ENCODE measurements around the gene ASXL1. TPM values are rescaled to one million over a fixed set of nuclear protein-coding genes. Genes with fewer than 3 reads are reported as not detected.

The ASXL1 gene
- total and polyA plus RNA-seq, 10 donors, result 14.1 to 149 (median 96.8) TPM

DNA sequence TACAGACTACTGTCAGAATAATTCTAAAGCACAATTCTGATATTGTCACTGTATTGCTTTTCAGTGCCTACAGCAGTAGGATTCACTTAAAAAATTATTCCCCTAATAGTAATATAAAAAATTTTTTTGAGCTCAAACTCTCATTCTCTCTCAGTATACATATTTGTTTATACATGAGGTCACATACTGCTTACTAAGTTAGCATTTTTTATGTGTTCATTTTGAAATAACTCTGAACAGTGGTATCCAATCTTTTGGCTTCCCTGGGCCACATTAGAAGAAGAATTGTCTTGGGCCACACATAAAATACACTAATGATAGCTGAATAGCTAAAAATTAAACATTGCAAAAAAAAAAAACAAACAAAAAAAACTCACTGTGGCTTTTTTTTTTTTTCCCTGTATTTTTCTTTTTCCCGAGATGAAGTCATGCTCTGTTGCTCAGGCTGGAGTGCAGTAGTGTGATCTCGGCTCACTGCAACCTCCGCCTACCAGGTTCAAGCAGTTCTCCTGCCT is 38.6 kb downstream of the ASXL1 start:
- 84 to 93% (median 91%) methylated on average over 3 of the region's 3 CpGs for WGBS, 5 donors
- Histone ChIP-seq H3K9me3 (peaks cover 0 to 11% (median 8%) of the 10 kb centered on the region in 8 donors), H3K4me3 (no peak overlapping the region), H3K27ac (no peak overlapping the region), H3K36me3 (peaks cover 0 to 63% (median 6%) of the 10 kb centered on the region in 6 donors), H3K4me1 (peaks cover 0 to 9% (median 0%) of the 10 kb centered on the region in 6 donors), H3K27me3 (replicated peaks in 1 of 7) (no peaks in the 10 kb centered on the region)
- no peak for DNase-seq
- TF ChIP-seq POLR2AphosphoS5 (IDR thresholded peaks at IDR 0.05), result no peak
- TF ChIP-seq, protein P1, sequence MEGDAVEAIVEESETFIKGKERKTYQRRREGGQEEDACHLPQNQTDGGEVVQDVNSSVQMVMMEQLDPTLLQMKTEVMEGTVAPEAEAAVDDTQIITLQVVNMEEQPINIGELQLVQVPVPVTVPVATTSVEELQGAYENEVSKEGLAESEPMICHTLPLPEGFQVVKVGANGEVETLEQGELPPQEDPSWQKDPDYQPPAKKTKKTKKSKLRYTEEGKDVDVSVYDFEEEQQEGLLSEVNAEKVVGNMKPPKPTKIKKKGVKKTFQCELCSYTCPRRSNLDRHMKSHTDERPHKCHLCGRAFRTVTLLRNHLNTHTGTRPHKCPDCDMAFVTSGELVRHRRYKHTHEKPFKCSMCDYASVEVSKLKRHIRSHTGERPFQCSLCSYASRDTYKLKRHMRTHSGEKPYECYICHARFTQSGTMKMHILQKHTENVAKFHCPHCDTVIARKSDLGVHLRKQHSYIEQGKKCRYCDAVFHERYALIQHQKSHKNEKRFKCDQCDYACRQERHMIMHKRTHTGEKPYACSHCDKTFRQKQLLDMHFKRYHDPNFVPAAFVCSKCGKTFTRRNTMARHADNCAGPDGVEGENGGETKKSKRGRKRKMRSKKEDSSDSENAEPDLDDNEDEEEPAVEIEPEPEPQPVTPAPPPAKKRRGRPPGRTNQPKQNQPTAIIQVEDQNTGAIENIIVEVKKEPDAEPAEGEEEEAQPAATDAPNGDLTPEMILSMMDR (IDR thresholded peaks at IDR 0.05 in 8 of 11, conservative IDR thresholded peaks at IDR 0.05 in 3 of 11), result no peak
- TF ChIP-seq POLR2A (IDR thresholded peaks at IDR 0.05), result no peak
- intact Hi-C loops (cut with DNase I; ENCODE audit: low total_unique reads), result no loop called here

DNA sequence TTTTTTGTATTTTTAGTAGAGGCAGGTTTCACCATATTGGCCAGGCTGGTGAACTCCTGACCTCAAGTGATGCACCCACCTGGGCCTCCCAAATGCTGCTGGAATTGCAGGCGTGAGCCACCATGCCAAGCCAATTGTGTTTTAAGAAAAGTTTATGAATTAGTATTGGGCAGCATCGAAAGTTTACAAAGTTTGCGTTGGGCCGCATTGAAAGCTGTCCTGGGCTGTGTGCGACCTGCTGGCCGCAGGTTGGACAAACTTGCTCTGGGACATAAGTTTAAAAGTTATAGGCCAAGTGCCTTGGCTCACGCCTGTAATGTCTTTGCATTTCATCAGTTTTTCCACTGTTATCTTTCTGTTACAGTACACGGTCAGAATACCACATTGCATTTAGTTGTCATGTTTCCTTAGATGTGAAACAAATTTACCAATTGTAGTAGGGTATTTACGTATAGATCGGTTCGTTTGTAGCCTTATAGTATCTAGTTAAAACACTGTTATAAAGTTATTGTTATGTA is 39.5 kb downstream of the ASXL1 start:
- no peak for TF ChIP-seq POLR2AphosphoS5 (IDR thresholded peaks at IDR 0.05)
- no peak for TF ChIP-seq POLR2A (IDR thresholded peaks at IDR 0.05)
- TF ChIP-seq, protein P1 (IDR thresholded peaks at IDR 0.05 in 8 of 11, conservative IDR thresholded peaks at IDR 0.05 in 3 of 11), result no peak
- Histone ChIP-seq H3K9me3 (peaks cover 0 to 11% (median 8%) of the 10 kb centered on the region in 8 donors), H3K4me3 (no peak overlapping the region), H3K27me3 (replicated peaks in 1 of 7) (no peaks in the 10 kb centered on the region), H3K27ac (no peak overlapping the region), H3K4me1 (peaks cover 0 to 9% (median 0%) of the 10 kb centered on the region in 6 donors), H3K36me3 (peaks cover 0 to 61% (median 5%) of the 10 kb centered on the region in 6 donors)
- no peak for DNase-seq
- intact Hi-C loops (cut with DNase I; ENCODE audit: low total_unique reads), result no loop called here
- WGBS, 5 donors, result 91 to 96% (median 93%) methylated on average over 11 of the region's 11 CpGs

DNA sequence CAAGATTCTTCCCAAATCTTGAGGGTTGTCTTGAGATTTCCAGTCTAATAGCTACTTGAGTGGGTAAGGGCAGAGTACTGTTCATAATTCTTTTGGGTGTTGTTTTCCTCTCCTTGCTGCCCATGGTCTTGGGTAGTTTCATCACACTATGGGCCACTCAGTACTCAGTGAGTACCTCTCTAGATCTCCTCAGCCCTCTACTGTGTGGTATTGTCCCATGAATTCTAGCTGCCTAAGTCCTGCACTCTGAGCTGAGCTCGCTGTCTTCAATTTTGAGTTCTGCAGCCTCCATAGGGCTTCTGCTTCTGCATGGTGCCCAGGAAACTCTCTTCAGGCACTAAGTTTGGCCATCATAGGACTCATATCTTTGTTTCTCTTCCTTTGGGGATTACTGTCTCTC is 42.3 kb downstream of the ASXL1 start:
- H3K36me3 ChIP-seq, result peaks cover 0 to 35% (median 3%) of the 10 kb centered on the region in 6 donors
- WGBS, 5 donors, result 95 to 100% (median 97%) methylated on average over 1 of the region's 1 CpG
- no peaks in the 10 kb centered on the region for H3K27me3 ChIP-seq (replicated peaks in 1 of 7)
- peaks cover 0 to 1% (median 0%) of the 10 kb centered on the region in 8 donors for H3K9me3 ChIP-seq
- no peak for DNase-seq
- H3K4me3 ChIP-seq, result no peak overlapping the region
- intact Hi-C loops (cut with DNase I; ENCODE audit: low total_unique reads), result no loop called here
- TF ChIP-seq, protein P1 (IDR thresholded peaks at IDR 0.05 in 8 of 11, conservative IDR thresholded peaks at IDR 0.05 in 3 of 11), result no peak
- TF ChIP-seq POLR2AphosphoS5 (IDR thresholded peaks at IDR 0.05) (no peak), POLR2A (IDR thresholded peaks at IDR 0.05) (no peak)
- peaks cover 0 to 15% (median 0%) of the 10 kb centered on the region in 6 donors for H3K4me1 ChIP-seq
- H3K27ac ChIP-seq, result no peak overlapping the region

DNA sequence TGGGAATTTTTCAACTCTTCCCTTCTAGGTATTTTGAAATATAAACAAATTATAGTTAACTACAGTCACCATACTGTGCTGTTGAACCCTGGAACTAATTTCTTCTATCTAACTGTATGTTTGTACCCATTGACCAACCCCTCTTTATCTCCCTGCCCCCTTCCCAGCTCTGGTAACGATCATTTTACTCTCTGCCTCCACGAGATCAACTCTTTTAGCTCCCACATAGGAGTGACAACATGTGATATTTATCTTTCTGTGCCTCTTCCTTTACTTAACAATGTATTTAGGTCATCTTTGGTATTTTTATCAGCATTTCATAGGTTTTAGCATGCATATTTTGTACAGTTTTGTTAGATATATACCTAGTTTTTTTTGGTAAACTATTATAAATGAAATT is 45.9 kb downstream of the ASXL1 start:
- 83 to 92% (median 87%) methylated on average over 2 of the region's 2 CpGs for WGBS, 5 donors
- no peaks in the 10 kb centered on the region for H3K27me3 ChIP-seq (replicated peaks in 1 of 7)
- intact Hi-C loops (cut with DNase I; ENCODE audit: low total_unique reads), result no loop called here

More for the DNA sequence above, 45.9 kb downstream of the ASXL1 start:
- no peak for DNase-seq
- Histone ChIP-seq H3K4me1 (peaks cover 0 to 31% (median 5%) of the 10 kb centered on the region in 6 donors), H3K27ac (no peak overlapping the region), H3K36me3 (peaks cover 0 to 49% (median 6%) of the 10 kb centered on the region in 6 donors), H3K4me3 (no peak overlapping the region), H3K9me3 (no peaks in the 10 kb centered on the region)
- no peak for TF ChIP-seq POLR2A (IDR thresholded peaks at IDR 0.05)
- no peak for TF ChIP-seq POLR2AphosphoS5 (IDR thresholded peaks at IDR 0.05)
- TF ChIP-seq, protein P1 (IDR thresholded peaks at IDR 0.05 in 8 of 11, conservative IDR thresholded peaks at IDR 0.05 in 3 of 11), result no peak
